ENCODE data around the gene PTTG1IP.

The PTTG1IP gene

GRCh38 chr21:44894687-44895302, 21.3 kb upstream of the PTTG1IP start:
- DNase-seq = no peak

GRCh38 chr21:44893948-44894656, 20.6 kb upstream of the PTTG1IP start:
- DNase-seq = no peak

GRCh38 chr21:44893278-44893556, 19.7 kb upstream of the PTTG1IP start:
- DNase-seq = no peak

GRCh38 chr21:44892536-44893277, 19.2 kb upstream of the PTTG1IP start:
- no peak for DNase-seq

GRCh38 chr21:44892095-44892494, 18.6 kb upstream of the PTTG1IP start:
- DNase-seq = no peak

GRCh38 chr21:44891631-44892031, 18.1 kb upstream of the PTTG1IP start:
- no peak for DNase-seq

- no peak for DNase-seq
These were observed 17.6 kb upstream of the PTTG1IP start for GRCh38 chr21:44890961-44891541.

GRCh38 chr21:44890338-44890931, 16.9 kb upstream of the PTTG1IP start:
- DNase-seq = no peak

- DNase-seq = no peak
These were observed 16.3 kb upstream of the PTTG1IP start for GRCh38 chr21:44889625-44890337.

GRCh38 chr21:44888581-44889550, 15.4 kb upstream of the PTTG1IP start:
- DNase-seq = no peak

- no peak for DNase-seq
These were observed 14.5 kb upstream of the PTTG1IP start for GRCh38 chr21:44887807-44888580.

- DNase-seq = no peak
These were observed 13.8 kb upstream of the PTTG1IP start for GRCh38 chr21:44887126-44887806.

GRCh38 chr21:44886113-44887075, 12.9 kb upstream of the PTTG1IP start:
- DNase-seq = no peak

GRCh38 chr21:44885615-44886014, 12.1 kb upstream of the PTTG1IP start:
- no peak for DNase-seq

- DNase-seq = no peak
These were observed 10.6 kb upstream of the PTTG1IP start for GRCh38 chr21:44884097-44884496.

- DNase-seq = no peak
These were observed 9.8 kb upstream of the PTTG1IP start for GRCh38 chr21:44883250-44883649.

GRCh38 chr21:44881198-44881872, 7.8 kb upstream of the PTTG1IP start:
- no peak for DNase-seq

Measured in cerebellar nuclear complex (tissue), 1 donor.